GM19324 (cell line): ENCODE measurements around the gene ANKRD44.

ENCODE experiments used
- ATAC-seq: cut with Tn5 transposase; IDR thresholded peaks from one replicate; pipeline ENCODE4 v1.9.1; 2021; ENCODE audit warnings: mild to moderate bottlenecking, moderate library complexity; ENCODE audit not compliant: unreplicated experiment, low FRiP score

The ANKRD44 gene

DNA sequence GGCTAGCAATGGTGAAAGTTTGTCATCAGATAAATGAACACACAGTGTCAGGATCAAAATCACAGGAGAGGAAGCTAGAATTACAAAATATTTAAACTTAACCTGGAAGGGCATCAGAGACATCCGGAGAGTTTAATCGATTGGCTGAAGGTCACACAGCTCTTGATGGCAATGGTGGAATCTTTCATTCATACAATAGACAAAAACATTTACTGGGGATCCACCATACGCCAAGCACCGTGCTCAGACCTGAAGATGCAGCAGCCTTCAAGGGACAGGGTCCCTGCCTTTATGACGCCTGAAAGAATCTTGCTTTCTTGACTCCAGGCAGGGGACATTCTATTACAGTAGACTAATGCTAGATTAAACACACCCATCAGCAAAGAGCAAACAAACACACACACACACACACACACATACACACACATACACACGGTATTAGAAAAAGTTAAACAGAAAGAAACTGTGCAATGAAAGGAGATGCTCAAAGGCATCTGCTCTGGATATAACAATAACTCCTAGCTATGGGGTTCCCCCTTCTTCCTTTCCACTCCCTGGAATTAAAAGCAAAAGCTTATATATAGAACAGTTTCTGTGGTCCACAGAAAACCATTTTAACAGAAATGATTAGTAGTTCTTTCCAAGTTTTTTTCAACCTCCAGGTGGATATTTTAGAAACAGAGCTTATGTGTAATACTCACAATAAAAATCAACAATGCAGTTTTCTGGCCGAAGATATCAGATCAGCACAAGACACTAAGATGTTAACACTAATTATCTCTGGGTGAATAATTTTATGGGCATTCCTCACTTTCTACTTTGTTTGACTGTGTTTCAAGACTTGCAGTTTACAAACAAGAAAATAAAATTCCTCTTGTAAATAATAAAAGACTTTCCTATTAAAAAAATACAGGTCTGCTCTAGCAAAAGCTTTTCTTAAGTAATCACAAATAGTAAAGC lies 151.7 kb downstream of the ANKRD44 start:
- no peak for ATAC-seq

- no peak for ATAC-seq
These were observed 152.6 kb downstream of the ANKRD44 start for GRCh38 chr2:197157879-197158537.

DNA sequence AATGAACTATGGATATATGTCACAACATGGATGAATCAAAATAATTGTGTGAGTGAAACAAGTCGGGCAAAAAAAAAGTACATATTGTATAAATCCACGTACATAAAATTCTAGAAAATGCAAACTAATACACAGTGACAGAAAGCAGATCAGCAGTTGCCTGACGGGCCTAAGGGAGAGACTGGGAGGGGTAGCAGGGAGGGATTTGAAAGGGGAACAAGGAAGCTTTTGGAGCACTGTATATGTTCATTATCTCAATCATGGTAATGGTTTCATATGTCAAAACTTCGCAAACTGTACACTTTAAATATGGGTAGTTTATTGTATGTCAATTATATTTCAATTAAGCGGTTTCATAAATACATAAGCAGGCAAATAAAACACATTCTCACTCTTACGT lies 153.8 kb downstream of the ANKRD44 start:
- ATAC-seq, result no peak

DNA sequence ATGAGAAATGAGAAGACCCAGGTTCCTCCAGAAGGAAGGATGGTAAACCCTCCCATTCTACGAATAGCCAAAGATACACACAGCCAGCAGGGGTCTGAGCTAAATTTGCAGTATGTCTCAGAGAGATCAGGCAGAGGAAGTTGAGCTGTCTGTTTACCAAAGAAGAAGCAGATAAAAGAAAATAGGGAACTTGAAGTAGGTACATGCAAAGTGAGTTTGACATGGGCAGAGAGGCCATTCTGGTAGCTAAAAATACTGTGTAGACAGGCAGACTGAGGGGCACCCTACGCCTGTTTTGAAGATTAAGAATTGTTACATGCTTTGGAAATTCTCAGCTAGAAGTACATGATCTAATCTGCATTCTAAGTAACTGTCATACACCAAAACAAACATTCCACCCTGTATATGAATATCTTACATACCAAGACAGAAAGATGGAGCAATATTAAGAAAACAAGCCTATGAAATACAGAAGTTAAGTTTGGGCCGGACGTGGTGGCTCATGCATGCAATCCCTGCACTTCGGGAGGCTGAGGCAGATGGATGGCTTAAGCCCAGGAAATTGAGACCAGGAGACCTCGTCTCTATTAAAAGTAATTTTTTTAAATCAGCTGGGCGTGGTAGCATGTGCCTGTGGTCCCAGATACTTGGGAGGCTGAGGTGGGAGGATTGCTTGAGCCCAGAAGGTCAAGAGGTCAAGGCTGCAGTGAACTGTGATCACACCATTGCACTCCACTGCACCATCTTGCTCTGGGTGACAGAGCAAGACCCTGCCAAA lies 157.9 kb downstream of the ANKRD44 start:
- peak; percentile 90 for ATAC-seq

GRCh38 chr2:197149546-197149945 lies 161.0 kb downstream of the ANKRD44 start:
- no peak for ATAC-seq

- ATAC-seq, result no peak
These were observed 162.2 kb downstream of the ANKRD44 start for GRCh38 chr2:197148401-197148800.

DNA sequence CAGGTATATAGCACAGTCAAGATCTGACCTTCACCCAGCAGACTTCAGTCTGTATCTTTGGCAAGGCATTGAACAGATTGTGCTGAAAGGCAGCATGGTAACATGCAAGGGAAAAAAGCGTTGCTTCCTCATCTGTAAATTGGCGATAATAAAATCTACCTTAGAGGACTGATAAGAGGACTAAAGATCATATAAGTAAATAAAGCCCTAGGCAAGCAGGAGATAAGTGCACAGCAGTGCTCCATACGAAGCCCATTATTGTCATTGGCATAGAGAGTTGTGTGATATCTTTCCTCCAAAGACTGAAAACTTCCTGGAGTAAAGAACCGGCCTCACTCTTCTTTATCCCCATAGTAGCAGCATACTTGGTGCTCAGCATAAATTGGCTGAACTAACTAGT lies 162.6 kb downstream of the ANKRD44 start:
- no peak for ATAC-seq

DNA sequence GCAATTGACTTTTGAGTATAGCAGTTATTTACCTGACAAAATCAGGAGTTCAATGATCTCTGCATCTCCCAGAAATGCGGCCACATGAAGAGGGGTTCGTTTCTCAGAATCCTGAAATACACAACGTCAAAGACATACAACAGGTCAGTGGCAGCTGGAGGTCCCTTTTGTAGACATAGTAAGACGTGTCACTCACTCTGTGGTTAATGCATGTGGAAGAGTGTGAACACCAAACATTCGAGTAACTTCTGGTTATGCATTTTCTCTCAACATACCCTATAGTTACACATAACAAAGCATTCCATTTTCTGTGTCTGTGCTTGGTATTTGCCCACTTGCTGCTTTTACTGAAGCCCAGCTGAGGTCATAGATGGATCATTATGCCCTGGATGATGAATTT lies 163.6 kb downstream of the ANKRD44 start:
- no peak for ATAC-seq

DNA sequence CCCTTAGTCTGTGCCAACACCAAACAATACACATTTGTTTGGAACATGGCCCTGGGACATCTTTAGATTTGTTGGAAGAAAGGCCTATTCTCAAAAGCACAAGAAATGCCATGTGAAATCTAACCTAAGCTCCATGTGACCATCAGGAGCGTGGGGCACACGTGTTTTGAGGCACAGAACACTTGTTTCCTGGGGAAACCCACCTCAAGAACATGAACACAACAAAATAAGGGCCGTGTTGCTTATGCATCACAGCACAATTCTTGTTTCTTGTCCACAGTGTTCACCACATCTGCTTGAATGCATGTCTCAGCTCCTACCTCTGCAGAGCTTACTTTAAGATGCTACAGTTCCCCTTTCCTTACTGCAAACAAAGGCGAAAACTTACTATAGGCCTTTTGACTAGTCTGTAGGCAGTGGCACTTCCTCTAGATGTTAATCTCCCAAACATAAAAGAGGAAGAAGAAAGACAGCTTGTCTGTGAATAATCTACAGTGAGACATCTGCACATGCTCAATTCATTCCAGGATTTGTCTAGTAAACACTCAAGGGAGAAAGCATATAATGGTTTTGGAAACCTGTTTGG lies 165.0 kb downstream of the ANKRD44 start:
- peak; percentile 94 for ATAC-seq

DNA sequence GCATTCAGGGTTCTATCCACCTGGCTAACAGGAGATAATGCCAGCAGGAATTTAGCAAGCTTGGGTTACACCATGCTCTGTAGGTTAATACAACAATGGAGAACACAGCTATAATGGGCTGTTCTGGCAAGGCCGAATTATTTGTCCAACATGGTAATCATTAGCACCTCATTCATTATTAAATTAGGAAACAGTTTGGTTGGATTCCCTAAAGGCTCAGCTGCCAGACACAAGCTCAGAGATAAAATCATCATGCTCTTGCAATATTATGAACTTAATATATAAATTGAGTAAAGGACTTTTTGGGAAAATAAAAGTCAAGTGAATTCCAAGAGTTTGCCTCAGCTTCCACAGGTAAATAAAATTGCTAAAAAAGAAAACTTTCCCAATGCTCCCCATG lies 166.4 kb downstream of the ANKRD44 start:
- no peak for ATAC-seq

- ATAC-seq, result no peak
These were observed 168.7 kb downstream of the ANKRD44 start for GRCh38 chr2:197141702-197142473.

DNA sequence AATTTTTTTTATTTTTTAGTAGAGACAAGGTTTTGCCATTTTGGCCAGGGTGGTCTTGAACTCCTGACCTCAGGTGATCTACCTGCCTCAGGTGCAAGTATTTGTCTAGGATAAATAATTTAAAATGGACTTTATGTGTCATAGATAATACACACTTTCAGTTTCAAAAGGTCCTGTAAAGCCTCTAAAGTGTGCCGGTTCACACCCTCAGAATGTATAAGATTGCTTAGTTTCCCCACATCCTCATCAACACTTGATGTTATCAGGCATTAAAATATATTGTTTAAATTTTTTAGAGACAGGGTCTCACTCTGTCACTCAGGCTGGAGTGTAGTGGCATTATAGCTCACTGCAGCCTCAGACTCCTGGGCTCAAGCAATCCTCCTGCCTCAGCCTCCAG lies 170.5 kb downstream of the ANKRD44 start:
- no peak for ATAC-seq

DNA sequence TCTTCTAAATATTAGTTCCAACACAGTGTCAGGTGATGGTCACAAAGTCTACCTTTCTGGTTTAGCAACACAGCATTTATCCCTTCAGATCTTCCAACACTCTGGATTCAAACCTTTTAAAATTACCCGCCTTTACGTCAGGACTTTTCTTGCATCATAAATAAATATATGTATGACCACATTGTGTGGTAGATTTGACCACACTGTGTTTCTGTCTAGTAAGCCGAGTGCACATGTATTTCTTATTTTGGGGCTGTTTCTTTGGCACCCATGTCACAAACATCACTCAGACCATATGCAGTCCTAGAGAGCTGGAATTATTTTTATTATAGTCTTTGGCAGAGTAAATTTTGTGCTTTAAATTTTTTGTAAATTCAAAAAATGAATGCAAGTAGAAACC lies 172.1 kb downstream of the ANKRD44 start:
- ATAC-seq, result no peak

- no peak for ATAC-seq
These were observed 172.6 kb downstream of the ANKRD44 start for GRCh38 chr2:197137826-197138477.

- no peak for ATAC-seq
These were observed 173.3 kb downstream of the ANKRD44 start for GRCh38 chr2:197137231-197137630.

DNA sequence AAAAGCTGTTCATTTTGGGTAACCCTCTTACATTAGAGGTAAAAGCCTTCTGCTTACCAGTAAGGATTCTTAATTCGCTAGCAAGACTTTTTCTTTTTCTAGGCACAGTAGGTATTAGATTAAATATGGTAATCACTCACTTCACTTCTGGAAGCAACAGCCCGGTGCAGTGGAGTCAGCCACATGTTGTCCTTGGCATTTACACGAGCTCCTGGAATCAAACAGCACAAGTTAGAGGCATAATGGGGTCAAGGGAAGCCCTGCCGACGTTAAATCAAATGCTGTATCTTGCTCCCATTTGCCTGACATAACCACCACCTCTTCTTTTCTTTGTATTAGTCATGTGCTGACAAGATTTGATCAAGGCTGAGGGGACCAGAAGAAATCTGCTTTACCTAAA lies 174.1 kb downstream of the ANKRD44 start:
- ATAC-seq, result no peak

DNA sequence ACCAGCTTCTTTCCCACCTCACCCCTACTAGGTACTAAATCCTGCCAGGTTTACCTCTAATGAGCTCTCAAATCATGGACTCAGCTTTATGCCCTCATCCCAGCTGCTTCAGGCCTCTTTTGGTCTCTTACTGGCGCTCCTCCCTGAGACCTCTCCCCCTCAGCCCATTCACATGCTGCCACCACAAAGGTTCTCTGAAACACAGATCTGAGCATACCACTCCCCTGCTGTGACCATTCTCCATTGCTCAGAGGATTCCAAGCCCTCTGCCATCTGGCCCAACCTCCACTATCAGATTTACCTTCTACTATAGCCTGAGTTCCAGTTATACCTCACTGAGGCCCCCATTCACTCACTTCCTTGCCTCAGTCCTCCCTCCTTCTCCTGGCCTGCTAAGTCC lies 174.8 kb downstream of the ANKRD44 start:
- no peak for ATAC-seq

- ATAC-seq, result no peak
These were observed 176.4 kb downstream of the ANKRD44 start for GRCh38 chr2:197134206-197134605.

DNA sequence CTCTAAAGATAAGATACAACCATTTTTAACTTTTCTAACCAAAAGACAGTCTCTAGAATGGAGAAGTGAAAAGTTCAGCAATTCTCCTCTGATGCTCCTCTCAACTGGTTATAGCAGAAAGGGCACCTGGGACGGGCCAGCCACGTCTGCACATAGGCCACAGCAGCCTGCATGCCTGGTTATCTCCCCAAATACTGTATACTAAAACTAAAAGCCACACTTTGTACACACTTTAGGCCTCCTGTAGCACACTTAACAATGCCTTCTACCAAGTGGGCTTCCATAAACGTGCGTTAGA lies 179.1 kb downstream of the ANKRD44 start:
- ATAC-seq, result peak; percentile 75

DNA sequence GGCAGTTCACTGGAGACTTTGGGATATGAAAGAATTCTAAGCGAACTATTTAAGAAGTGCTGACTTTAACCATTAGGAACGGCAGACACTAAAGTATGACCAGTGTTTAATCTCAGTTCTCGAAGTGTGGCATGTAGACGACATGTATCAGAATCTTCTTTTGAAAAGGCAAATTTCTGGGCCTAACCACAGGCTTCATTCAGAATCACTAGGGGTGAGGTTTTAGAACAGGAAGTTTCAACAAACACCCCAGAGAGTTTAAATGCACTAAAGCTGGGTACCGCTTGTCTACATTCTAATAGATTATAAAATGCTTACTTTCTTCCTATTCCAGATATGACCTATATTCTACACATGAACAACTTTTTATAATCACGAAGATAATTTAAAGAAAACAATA lies 180.3 kb downstream of the ANKRD44 start:
- peak; percentile 68 for ATAC-seq
